NT2/D1 (cell line): Measurements from ENCODE around the gene ARRB2.

Experiments used
- DNase-seq: peaks from one replicate; pipeline ENCODE4 v3.0.0-alpha.2; 2011; ENCODE audit warnings: low read depth, low spot score
- H3K27me3 ChIP-seq: 2 replicates; pipeline ENCODE4 v1.6.0; 2011; ENCODE audit warnings: mild to moderate bottlenecking; ENCODE audit not compliant: insufficient read length, insufficient read depth
- H3K36me3 ChIP-seq: 2 replicates; pipeline ENCODE4 v1.6.1; 2011; ENCODE audit warnings: mild to moderate bottlenecking, low read length, mixed read lengths; ENCODE audit not compliant: insufficient read depth, insufficient read length
- H3K4me1 ChIP-seq: 2 replicates; pipeline ENCODE4 v1.5.1; 2011; ENCODE audit not compliant: insufficient read depth, insufficient read length
- H3K4me3 ChIP-seq: 2 replicates; pipeline ENCODE4 v1.5.1; 2011; ENCODE audit warnings: low read depth; ENCODE audit not compliant: insufficient read length
- H3K9ac ChIP-seq: 2 replicates; pipeline ENCODE4 v1.6.0; 2011; ENCODE audit warnings: low read depth; ENCODE audit not compliant: insufficient read length
- H3K9me3 ChIP-seq: 2 replicates; pipeline ENCODE4 v1.5.1; 2011; ENCODE audit warnings: mild to moderate bottlenecking, low read length; ENCODE audit not compliant: insufficient read depth
- SUZ12 ChIP-seq: IDR thresholded peaks from 2 replicates; pipeline ENCODE4 v1.6.1; 2011; ENCODE audit not compliant: insufficient read length, insufficient read depth; ENCODE audit errors: extremely low read depth
- YY1 ChIP-seq: IDR thresholded peaks from 2 replicates; pipeline ENCODE4 v1.6.1; 2011; ENCODE audit not compliant: insufficient read length, insufficient read depth
- ZNF274 ChIP-seq: IDR thresholded peaks from 2 replicates; pipeline ENCODE4 v1.6.1; 2011; ENCODE audit warnings: mild to moderate bottlenecking, low read depth, low read length

The ARRB2 gene

GRCh38 chr17:4744999-4745969 lies 34.9 kb downstream of the ARRB2 start:
- H3K27me3 ChIP-seq, result peaks cover 40% of the 10 kb centered on the region
- H3K9me3 ChIP-seq, result no peaks in the 10 kb centered on the region
- H3K4me3 ChIP-seq, result no peak overlapping the region
- TF ChIP-seq YY1 (no peak), ZNF274 (no peak), SUZ12 (no peak)
- H3K9ac ChIP-seq, result no peak overlapping the region
- H3K4me1 ChIP-seq, result no peaks in the 10 kb centered on the region
- H3K36me3 ChIP-seq, result no peaks in the 10 kb centered on the region
- no peak for DNase-seq

- Histone ChIP-seq H3K4me3 (no peak overlapping the region), H3K9ac (no peak overlapping the region), H3K36me3 (no peaks in the 10 kb centered on the region), H3K9me3 (no peaks in the 10 kb centered on the region), H3K4me1 (no peaks in the 10 kb centered on the region), H3K27me3 (peaks cover 15% of the 10 kb centered on the region)
- TF ChIP-seq YY1 (no peak), ZNF274 (no peak), SUZ12 (no peak)
- DNase-seq, result no peak
Observed at GRCh38 chr17:4747847-4748246, 37.4 kb downstream of the ARRB2 start.

- H3K27me3 ChIP-seq, result peaks cover 7% of the 10 kb centered on the region
- H3K36me3 ChIP-seq, result no peaks in the 10 kb centered on the region
- no peak for DNase-seq
- H3K9me3 ChIP-seq, result no peaks in the 10 kb centered on the region
- H3K4me1 ChIP-seq, result no peaks in the 10 kb centered on the region
- TF ChIP-seq SUZ12 (no peak), ZNF274 (no peak), YY1 (no peak)
- no peak overlapping the region for H3K9ac ChIP-seq
- no peak overlapping the region for H3K4me3 ChIP-seq
Observed at GRCh38 chr17:4748686-4749085, 38.3 kb downstream of the ARRB2 start.

- H3K9ac ChIP-seq, result no peak overlapping the region
- no peaks in the 10 kb centered on the region for H3K36me3 ChIP-seq
- no peaks in the 10 kb centered on the region for H3K9me3 ChIP-seq
- H3K27me3 ChIP-seq, result no peaks in the 10 kb centered on the region
- H3K4me3 ChIP-seq, result no peak overlapping the region
- TF ChIP-seq ZNF274 (no peak), SUZ12 (no peak), YY1 (no peak)
- no peak for DNase-seq
- H3K4me1 ChIP-seq, result no peaks in the 10 kb centered on the region
Observed at GRCh38 chr17:4750606-4751005, 40.2 kb downstream of the ARRB2 start.

GRCh38 chr17:4751932-4752331 lies 41.5 kb downstream of the ARRB2 start:
- Histone ChIP-seq H3K4me3 (no peak overlapping the region), H3K4me1 (no peaks in the 10 kb centered on the region), H3K9me3 (no peaks in the 10 kb centered on the region), H3K9ac (no peak overlapping the region), H3K36me3 (no peaks in the 10 kb centered on the region), H3K27me3 (no peaks in the 10 kb centered on the region)
- no peak for TF ChIP-seq ZNF274
- no peak for TF ChIP-seq YY1
- no peak for TF ChIP-seq SUZ12
- DNase-seq, result no peak

GRCh38 chr17:4753392-4753791 lies 43.0 kb downstream of the ARRB2 start:
- no peaks in the 10 kb centered on the region for H3K9me3 ChIP-seq
- H3K4me1 ChIP-seq, result no peaks in the 10 kb centered on the region
- no peak for DNase-seq
- no peaks in the 10 kb centered on the region for H3K36me3 ChIP-seq
- TF ChIP-seq SUZ12 (no peak), ZNF274 (no peak), YY1 (no peak)
- H3K4me3 ChIP-seq, result no peak overlapping the region
- no peak overlapping the region for H3K9ac ChIP-seq
- H3K27me3 ChIP-seq, result no peaks in the 10 kb centered on the region

- no peak overlapping the region for H3K9ac ChIP-seq
- no peaks in the 10 kb centered on the region for H3K27me3 ChIP-seq
- no peaks in the 10 kb centered on the region for H3K9me3 ChIP-seq
- H3K36me3 ChIP-seq, result no peaks in the 10 kb centered on the region
- no peak overlapping the region for H3K4me3 ChIP-seq
- TF ChIP-seq SUZ12 (no peak), ZNF274 (no peak), YY1 (no peak)
- no peaks in the 10 kb centered on the region for H3K4me1 ChIP-seq
- no peak for DNase-seq
Observed at GRCh38 chr17:4759776-4760236, 49.4 kb downstream of the ARRB2 start.
